Left lung (tissue), 10 donors: ENCODE data around the gene CDC27. TPM values are rescaled to one million over a fixed set of nuclear protein-coding genes. Genes with fewer than 3 reads are reported as not detected.
A peak's percentile ranks its signal among the peaks of the same experiment; 100 is the strongest.

Experiments
- ATAC-seq: fragments of 200-7000 bp; cut with Tn5 transposase; one replicate; pipeline ENCODE4 v1.9.1; 2020; ENCODE audit warnings: moderate library complexity
- DNase-seq, 4 donors: peaks; one replicate each; pipeline ENCODE4 v3.0.0-alpha.2; 2013 to 2020
- H3K27ac ChIP-seq, 2 donors: fragments of 200-600 bp; sonication (generic) in 1 of 2; one replicate each; pipeline versions ENCODE4 v1.5.0 to v1.8.0; 2020 to 2021
- H3K27me3 ChIP-seq, 2 donors: fragments of 200-600 bp; sonication (generic) in 1 of 2; one replicate each; pipeline versions ENCODE4 v1.5.0 to v1.8.0; 2020 to 2021
- H3K36me3 ChIP-seq, 2 donors: fragments of 200-600 bp; sonication (generic) in 1 of 2; one replicate each; pipeline versions ENCODE4 v1.5.0 to v1.8.0; 2020 to 2021
- H3K4me1 ChIP-seq, 2 donors: fragments of 200-600 bp; one replicate each; pipeline ENCODE4 v1.8.0; 2021
- H3K4me3 ChIP-seq, 2 donors: fragments of 200-600 bp; sonication (generic) in 1 of 2; one replicate each; pipeline versions ENCODE4 v1.5.0 to v1.8.0; 2020 to 2021; ENCODE audit warnings: mild to moderate bottlenecking in 1 of 2
- H3K9me3 ChIP-seq, 2 donors: fragments of 200-600 bp; sonication (generic) in 1 of 2; one replicate each; pipeline versions ENCODE4 v1.5.0 to v1.8.0; 2020 to 2021
- CTCF ChIP-seq, 2 donors: fragments of 200-600 bp; sonication (generic) in 1 of 2; IDR thresholded peaks; one replicate each; pipeline versions ENCODE4 v1.5.0 to v1.8.0; 2021; ENCODE audit warnings: antibody characterized with exemption in 2 of 2
- intact Hi-C, 2 donors: fragments of 100-400 bp; cut with DNase I; formaldehyde crosslinking; loops; one replicate each; pipeline versions ENCODE4 v1.11.2 to v1.14.2; 2022
- polyA plus RNA-seq, 6 donors: library from polyadenylated mRNA; unstranded; fragments of 120-200 nt; gene quantifications; one replicate each; pipeline ENCODE4 v1.2.1, GENCODE V29; 2013; ENCODE audit not compliant: insufficient read length in 6 of 6
- total RNA-seq, 2 donors: library from RNA; stranded (reverse); fragmentation: NEBNext Ultra II Directional; extraction: Animal tissue kit (Norgen Biotek cat#: 25700); gene quantifications; one replicate each; pipeline ENCODE4 v1.2.1, GENCODE V29; 2021
- donor health status: DM: no; HTN: yes; CAD: no.
- donor health status: DM: no; HTN: no; CAD: no.

Gene CDC27
- total and polyA plus RNA-seq, 8 donors: 59.3 to 85.1 (median 62.9) TPM

- intact Hi-C loops: no loop called here
- H3K9me3 ChIP-seq: no peaks in the 10 kb centered on the region
- no peaks in the 10 kb centered on the region for H3K36me3 ChIP-seq
- H3K27me3 ChIP-seq: no peaks in the 10 kb centered on the region
- H3K27ac ChIP-seq: no peak overlapping the region
- H3K4me1 ChIP-seq: peaks cover 0 to 3% of the 10 kb centered on the region in 2 donors
- DNase-seq: no peak
- H3K4me3 ChIP-seq: no peak overlapping the region
- no peak for TF ChIP-seq CTCF (IDR thresholded peaks at IDR 0.05)
- ATAC-seq: no peak
Measured at GRCh38 chr17:47214931-47215330, 25.8 kb upstream of the CDC27 start.

GRCh38 chr17:47213540-47213939 lies 24.4 kb upstream of the CDC27 start:
- intact Hi-C loops: no loop called here
- TF ChIP-seq CTCF (IDR thresholded peaks at IDR 0.05): no peak
- Histone ChIP-seq H3K4me1 (peaks cover 0 to 3% of the 10 kb centered on the region in 2 donors), H3K9me3 (no peaks in the 10 kb centered on the region), H3K27ac (no peak overlapping the region), H3K4me3 (no peak overlapping the region), H3K36me3 (no peaks in the 10 kb centered on the region), H3K27me3 (no peaks in the 10 kb centered on the region)
- ATAC-seq (no peak), DNase-seq (no peak)

GRCh38 chr17:47212458-47212857 lies 23.4 kb upstream of the CDC27 start:
- intact Hi-C loops: no loop called here
- Histone ChIP-seq H3K36me3 (no peaks in the 10 kb centered on the region), H3K27ac (no peak overlapping the region), H3K4me1 (peaks cover 0 to 3% of the 10 kb centered on the region in 2 donors), H3K27me3 (no peaks in the 10 kb centered on the region), H3K4me3 (no peak overlapping the region), H3K9me3 (no peaks in the 10 kb centered on the region)
- DNase-seq (no peak), ATAC-seq (no peak)
- no peak for TF ChIP-seq CTCF (IDR thresholded peaks at IDR 0.05)

- Histone ChIP-seq H3K36me3 (no peaks in the 10 kb centered on the region), H3K27me3 (no peaks in the 10 kb centered on the region), H3K4me1 (peaks cover 0 to 3% of the 10 kb centered on the region in 2 donors), H3K27ac (no peak overlapping the region), H3K9me3 (no peaks in the 10 kb centered on the region), H3K4me3 (no peak overlapping the region)
- no peak for ATAC-seq
- intact Hi-C loops: no loop called here
- TF ChIP-seq CTCF (IDR thresholded peaks at IDR 0.05): no peak
- no peak for DNase-seq
Measured at GRCh38 chr17:47210779-47211178, 21.7 kb upstream of the CDC27 start.

- Histone ChIP-seq H3K27ac (no peak overlapping the region), H3K27me3 (no peaks in the 10 kb centered on the region), H3K4me1 (peaks cover 6% of the 10 kb centered on the region in 2 donors), H3K36me3 (no peaks in the 10 kb centered on the region), H3K9me3 (no peaks in the 10 kb centered on the region), H3K4me3 (no peak overlapping the region)
- TF ChIP-seq CTCF (IDR thresholded peaks at IDR 0.05): no peak
- no peak for DNase-seq
- intact Hi-C loops: no loop called here
- ATAC-seq: peak; percentile 28
Measured at GRCh38 chr17:47210105-47210504, 21.0 kb upstream of the CDC27 start.
